Large intestine (tissue), 3 donors: ENCODE measurements around the gene PARVA. TPM values are rescaled to one million over a fixed set of nuclear protein-coding genes. Genes with fewer than 3 reads are reported as not detected.

Experiments used
- DNase-seq, 2 donors: peaks; one replicate each; pipeline versions ENCODE4 v3.0.0 to v3.0.0-alpha.2; 2013
- H3K27ac ChIP-seq: one replicate; pipeline ENCODE4 v1.5.1; 2013; ENCODE audit warnings: low read length
- H3K27me3 ChIP-seq: 2 replicates; pipeline ENCODE4 v1.6.1; 2013; ENCODE audit warnings: low read length; ENCODE audit not compliant: control insufficient read depth, insufficient read depth
- H3K36me3 ChIP-seq: 2 replicates; pipeline ENCODE4 v1.6.1; 2013; ENCODE audit warnings: low read length; ENCODE audit not compliant: control insufficient read depth, insufficient read depth
- H3K4me1 ChIP-seq: one replicate; pipeline ENCODE4 v1.6.1; 2013; ENCODE audit warnings: low read length; ENCODE audit not compliant: control insufficient read depth, insufficient read depth
- H3K4me3 ChIP-seq: one replicate; pipeline ENCODE4 v1.5.1; 2013; ENCODE audit warnings: low read length
- H3K9me3 ChIP-seq: one replicate; pipeline ENCODE4 v1.6.1; 2013; ENCODE audit warnings: mild to moderate bottlenecking, low read depth, low read length, moderate library complexity; ENCODE audit not compliant: control insufficient read depth
- WGBS: methylation state at CpG from one replicate; pipeline ENCODE4 v1.1.5; 2013; ENCODE audit warnings: low lambda C conversion rate; ENCODE audit not compliant: insufficient coverage; 5-methylcytosine and 5-hydroxymethylcytosine counted together
- polyA plus RNA-seq: library from polyadenylated mRNA; unstranded; fragments of 120-200 nt; gene quantifications from one replicate; pipeline ENCODE4 v1.2.1, GENCODE V29; 2013

Gene PARVA
- polyA plus RNA-seq, 1 donor = 35.9 TPM

- WGBS = 100% methylated on average over 3 of the region's 6 CpGs
- no peaks in the 10 kb centered on the region for H3K9me3 ChIP-seq
- H3K27ac ChIP-seq = no peak overlapping the region
- no peaks in the 10 kb centered on the region for H3K27me3 ChIP-seq
- no peak overlapping the region for H3K4me3 ChIP-seq
- H3K36me3 ChIP-seq = peaks cover 5% of the 10 kb centered on the region
- DNase-seq = no peak
- no peaks in the 10 kb centered on the region for H3K4me1 ChIP-seq
Measured at GRCh38 chr11:12536566-12536965, 159.2 kb downstream of the PARVA start.

GRCh38 chr11:12537778-12538401 lies 160.5 kb downstream of the PARVA start:
- no peak overlapping the region for H3K27ac ChIP-seq
- no peaks in the 10 kb centered on the region for H3K4me1 ChIP-seq
- H3K9me3 ChIP-seq = no peaks in the 10 kb centered on the region
- no peaks in the 10 kb centered on the region for H3K27me3 ChIP-seq
- H3K36me3 ChIP-seq = peaks cover 3% of the 10 kb centered on the region
- H3K4me3 ChIP-seq = no peak overlapping the region
- DNase-seq = peak in 1 of 2 donors; percentile 24
- WGBS = no CpG with 5 or more reads among the region's 6 CpGs

- Histone ChIP-seq H3K27me3 (no peaks in the 10 kb centered on the region), H3K27ac (no peak overlapping the region), H3K4me3 (no peak overlapping the region), H3K4me1 (no peaks in the 10 kb centered on the region), H3K36me3 (no peaks in the 10 kb centered on the region), H3K9me3 (no peaks in the 10 kb centered on the region)
- no peak for DNase-seq
- WGBS = no CpG with 5 or more reads among the region's 3 CpGs
Measured at GRCh38 chr11:12538889-12539421, 161.6 kb downstream of the PARVA start.

- Histone ChIP-seq H3K27me3 (no peaks in the 10 kb centered on the region), H3K4me1 (no peaks in the 10 kb centered on the region)
- WGBS = no CpG with 5 or more reads among the region's 4 CpGs
Measured at GRCh38 chr11:12539572-12539971, 162.2 kb downstream of the PARVA start.

GRCh38 chr11:12540075-12540680 lies 162.8 kb downstream of the PARVA start:
- Histone ChIP-seq H3K27ac (peak overlapping the region; percentile 36), H3K4me1 (no peaks in the 10 kb centered on the region), H3K9me3 (no peaks in the 10 kb centered on the region), H3K27me3 (no peaks in the 10 kb centered on the region), H3K36me3 (no peaks in the 10 kb centered on the region), H3K4me3 (no peak overlapping the region)
- no CpG with 5 or more reads among the region's 5 CpGs for WGBS
- DNase-seq = no peak

More at GRCh38 chr11:12539572-12539971, 162.2 kb downstream of the PARVA start:
- no peak overlapping the region for H3K27ac ChIP-seq
- DNase-seq = no peak
- no peak overlapping the region for H3K4me3 ChIP-seq
- no peaks in the 10 kb centered on the region for H3K36me3 ChIP-seq
- H3K9me3 ChIP-seq = no peaks in the 10 kb centered on the region

GRCh38 chr11:12540913-12541582 lies 163.7 kb downstream of the PARVA start:
- Histone ChIP-seq H3K4me3 (no peak overlapping the region), H3K27me3 (no peaks in the 10 kb centered on the region), H3K27ac (peak overlapping the region; percentile 36), H3K9me3 (no peaks in the 10 kb centered on the region), H3K36me3 (no peaks in the 10 kb centered on the region), H3K4me1 (no peaks in the 10 kb centered on the region)
- DNase-seq = peak in 1 of 2 donors; percentile 16
- WGBS = no CpG with 5 or more reads among the region's 6 CpGs

GRCh38 chr11:12541583-12542151 lies 164.3 kb downstream of the PARVA start:
- WGBS = no CpG with 5 or more reads among the region's 9 CpGs
- H3K36me3 ChIP-seq = no peaks in the 10 kb centered on the region
- H3K4me1 ChIP-seq = no peaks in the 10 kb centered on the region
- no peak overlapping the region for H3K27ac ChIP-seq
- no peak overlapping the region for H3K4me3 ChIP-seq
- H3K9me3 ChIP-seq = no peaks in the 10 kb centered on the region
- no peak for DNase-seq
- no peaks in the 10 kb centered on the region for H3K27me3 ChIP-seq

GRCh38 chr11:12542186-12542935 lies 165.0 kb downstream of the PARVA start:
- no peaks in the 10 kb centered on the region for H3K27me3 ChIP-seq
- no peak for DNase-seq
- no peak overlapping the region for H3K4me3 ChIP-seq
- H3K27ac ChIP-seq = no peak overlapping the region
- H3K4me1 ChIP-seq = no peaks in the 10 kb centered on the region
- no CpG with 5 or more reads among the region's 10 CpGs for WGBS
- no peaks in the 10 kb centered on the region for H3K36me3 ChIP-seq
- H3K9me3 ChIP-seq = no peaks in the 10 kb centered on the region

GRCh38 chr11:12543596-12544415 lies 166.4 kb downstream of the PARVA start:
- Histone ChIP-seq H3K9me3 (no peaks in the 10 kb centered on the region), H3K27ac (no peak overlapping the region), H3K4me1 (no peaks in the 10 kb centered on the region), H3K36me3 (no peaks in the 10 kb centered on the region), H3K4me3 (no peak overlapping the region), H3K27me3 (no peaks in the 10 kb centered on the region)
- no CpG with 5 or more reads among the region's 9 CpGs for WGBS
- no peak for DNase-seq
